ENCODE results near the gene FAM111B.
"Not testable (repeated sequence)": the region's sequence is repeated elsewhere in the genome, so short reads cannot be mapped to it uniquely, and the experiment has no call there.

Gene FAM111B

GRCh38 chr11:59097938-59098337, 9.1 kb upstream of the FAM111B start:
- DNase-seq (ENCODE audit: low spot score): not testable (repeated sequence)

- peak; percentile 54 for DNase-seq (ENCODE audit: low spot score)
Measured at GRCh38 chr11:59102259-59102765, 4.7 kb upstream of the FAM111B start.

- DNase-seq (ENCODE audit: low spot score): not testable (repeated sequence)
Measured at GRCh38 chr11:59107721-59108120, 684 bp downstream of the FAM111B start.

- no peak for DNase-seq (ENCODE audit: low spot score)
Measured at GRCh38 chr11:59112494-59112893, 5.5 kb downstream of the FAM111B start.

- DNase-seq (ENCODE audit: low spot score): no peak
Measured at GRCh38 chr11:59114344-59114743, 7.3 kb downstream of the FAM111B start.

- DNase-seq (ENCODE audit: low spot score): no peak
Measured at GRCh38 chr11:59115553-59115952, 8.5 kb downstream of the FAM111B start.

- DNase-seq (ENCODE audit: low spot score): no peak
Measured at GRCh38 chr11:59117774-59118173, 10.7 kb downstream of the FAM111B start.

GRCh38 chr11:59119826-59120225, 12.8 kb downstream of the FAM111B start:
- DNase-seq (ENCODE audit: low spot score): no peak

GRCh38 chr11:59135648-59136461, 28.8 kb downstream of the FAM111B start:
- DNase-seq (ENCODE audit: low spot score): peak; percentile 88

GRCh38 chr11:59136551-59136950, 29.5 kb downstream of the FAM111B start:
- DNase-seq (ENCODE audit: low spot score): not testable (repeated sequence)

GRCh38 chr11:59137190-59137589, 30.2 kb downstream of the FAM111B start:
- no peak for DNase-seq (ENCODE audit: low spot score)

GRCh38 chr11:59138643-59139042, 31.6 kb downstream of the FAM111B start:
- no peak for DNase-seq (ENCODE audit: low spot score)

GRCh38 chr11:59141191-59141590, 34.2 kb downstream of the FAM111B start:
- DNase-seq (ENCODE audit: low spot score): no peak

- peak; percentile 2 for DNase-seq (ENCODE audit: low spot score)
Measured at GRCh38 chr11:59141673-59142460, 34.8 kb downstream of the FAM111B start.

- peak; percentile 89 for DNase-seq (ENCODE audit: low spot score)
Measured at GRCh38 chr11:59142530-59143507, 35.8 kb downstream of the FAM111B start, which contains the start of gene FAM111A. TSS of gene FAM111A (plus strand) at chr11:59142856. CDS start at chr11:59148873, 6,017 bp downstream.

- no peak for DNase-seq (ENCODE audit: low spot score)
Measured at GRCh38 chr11:59144096-59144495, 37.1 kb downstream of the FAM111B start.

GRCh38 chr11:59144579-59145345, 37.7 kb downstream of the FAM111B start:
- peak; percentile 81 for DNase-seq (ENCODE audit: low spot score)

GRCh38 chr11:59145534-59145933, 38.5 kb downstream of the FAM111B start:
- DNase-seq (ENCODE audit: low spot score): no peak

- DNase-seq (ENCODE audit: low spot score): no peak
Measured at GRCh38 chr11:59151761-59152160, 44.7 kb downstream of the FAM111B start.

GRCh38 chr11:59152312-59152951, 45.4 kb downstream of the FAM111B start:
- peak; percentile 43 for DNase-seq (ENCODE audit: low spot score)

Data from CD4-positive, alpha-beta T cell treated with Interleukin-2 at 100 ng/mL for 4 hours (primary cell).